Tongue (tissue), 2 donors: ENCODE data around the gene STRA8. TPM values are rescaled to one million over a fixed set of nuclear protein-coding genes. Genes with fewer than 3 reads are reported as not detected.

ENCODE experiments used
- small RNA-seq: library from RNA; depleted of rRNA; stranded (forward); fragments of <200 nt; gene quantifications from one replicate; pipeline ENCODE3, GENCODE V24; 2014; ENCODE audit warnings: low replicate concordance
- total RNA-seq: library from RNA; depleted of rRNA; stranded (reverse); fragments of >200 nt; gene quantifications from one replicate; pipeline ENCODE4 v1.2.3, GENCODE V29; 2014

The STRA8 gene
- total RNA-seq, 1 donor from 2014 or later = not detected

Small RNAs within 50 kb of the gene (small RNA-seq; reads per million reads assigned to genes)
- not detected for gene MIR6509

Other genes starting within 250 kb of the STRA8 start
- 0.62 TPM for gene AGBL3, start 247.3 kb upstream of the STRA8 start, total RNA-seq
- 4.0 TPM for gene TMEM140, start 85.8 kb upstream of the STRA8 start, total RNA-seq
- gene CYREN, start 63.1 kb upstream of the STRA8 start, total RNA-seq = 35.4 TPM
- 18.9 TPM for gene WDR91, start 22.3 kb upstream of the STRA8 start, total RNA-seq